Activated CD4-positive, alpha-beta memory T cell treated with anti-CD3 and anti-CD28 coated beads, Interleukin-2, amount 10 ng/mL, durations not matched to agents 7 days and 5 days (primary cell): ENCODE data around the gene FAHD1. TPM values are rescaled to one million over a fixed set of nuclear protein-coding genes. Genes with fewer than 3 reads are reported as not detected.
A peak's percentile ranks its signal among the peaks of the same experiment; 100 is the strongest.

Experiments
- CTCF ChIA-PET: fragments of 350-600 bp; sonication (Branson Sonifier 250); formaldehyde crosslinking; loops from one replicate; lab custom pipeline; 2021; ENCODE audit warnings: antibody characterized with exemption, inconsistent platforms; lab: Charles Lee
- POLR2A ChIA-PET: fragments of 350-600 bp; sonication (Branson Sonifier 250); formaldehyde crosslinking; loops from one replicate; lab custom pipeline; 2021; ENCODE audit warnings: antibody characterized with exemption; lab: Charles Lee
- DNase-seq: peaks from one replicate; pipeline ENCODE4 v3.0.0-alpha.2; 2020
- H3K27ac Mint-ChIP-seq: one replicate; pipeline ENCODE4 v1.8.0; 2021; ENCODE audit warnings: mild to moderate bottlenecking, mixed read lengths
- H3K27me3 Mint-ChIP-seq: one replicate; pipeline ENCODE4 v1.8.0; 2021; ENCODE audit warnings: mixed read lengths
- H3K36me3 Mint-ChIP-seq: one replicate; pipeline ENCODE4 v1.8.0; 2021; ENCODE audit warnings: low read depth, mixed read lengths
- H3K4me1 Mint-ChIP-seq: one replicate; pipeline ENCODE4 v1.8.0; 2021; ENCODE audit warnings: mixed read lengths
- H3K4me3 Mint-ChIP-seq: one replicate; pipeline ENCODE4 v1.8.0; 2021; ENCODE audit warnings: mild to moderate bottlenecking, mixed read lengths
- H3K9me3 Mint-ChIP-seq: one replicate; pipeline ENCODE4 v1.8.0; 2021; ENCODE audit warnings: mixed read lengths
- total RNA-seq, 2 experiments: library from RNA; stranded (reverse); gene quantifications; one replicate each; pipeline ENCODE4 v1.2.3, GENCODE V29; 2021

FAHD1 gene
- 1 to 10 TPM; 7.7 to 7.9 TPM for total RNA-seq

- Mint-ChIP-seq H3K9me3 (no peaks in the 10 kb centered on the region), H3K36me3 (peaks cover 4% of the 10 kb centered on the region), H3K4me1 (peaks cover 42% of the 10 kb centered on the region), H3K27me3 (no peaks in the 10 kb centered on the region), H3K4me3 (peak within 1 kb of the TSS; percentile 96), H3K27ac (peak within 1 kb of the TSS; percentile 81)
- CTCF ChIA-PET, result interaction anchor here (0.7 to 2.2 kb wide), 5 partner anchors 14 to 121 kb away, joined by 3 to 9 read pairs (median 3); partner anchors contain the start of genes EME2, MAPK8IP3, MRPS34 and NUBP2
- POLR2A ChIA-PET, result interaction anchor here (0.7 to 3.0 kb wide), 19 partner anchors 11 to 518 kb away, joined by 3 to 20 read pairs (median 3); partner anchors contain the start of genes EME2, IGFALS, MAPK8IP3 and MRPS34
- peak; percentile 91 for DNase-seq
Observed at GRCh38 chr16:1826691-1827573, at the start of gene FAHD1, which contains the start of gene HAGH. Gene FAHD1, plus strand, starts transcription at chr16:1827206. Its CDS starts 33 bp downstream, at chr16:1827239. Gene HAGH, minus strand, starts transcription at chr16:1826825. Its CDS starts 38 bp downstream, at chr16:1826787.

DNA sequence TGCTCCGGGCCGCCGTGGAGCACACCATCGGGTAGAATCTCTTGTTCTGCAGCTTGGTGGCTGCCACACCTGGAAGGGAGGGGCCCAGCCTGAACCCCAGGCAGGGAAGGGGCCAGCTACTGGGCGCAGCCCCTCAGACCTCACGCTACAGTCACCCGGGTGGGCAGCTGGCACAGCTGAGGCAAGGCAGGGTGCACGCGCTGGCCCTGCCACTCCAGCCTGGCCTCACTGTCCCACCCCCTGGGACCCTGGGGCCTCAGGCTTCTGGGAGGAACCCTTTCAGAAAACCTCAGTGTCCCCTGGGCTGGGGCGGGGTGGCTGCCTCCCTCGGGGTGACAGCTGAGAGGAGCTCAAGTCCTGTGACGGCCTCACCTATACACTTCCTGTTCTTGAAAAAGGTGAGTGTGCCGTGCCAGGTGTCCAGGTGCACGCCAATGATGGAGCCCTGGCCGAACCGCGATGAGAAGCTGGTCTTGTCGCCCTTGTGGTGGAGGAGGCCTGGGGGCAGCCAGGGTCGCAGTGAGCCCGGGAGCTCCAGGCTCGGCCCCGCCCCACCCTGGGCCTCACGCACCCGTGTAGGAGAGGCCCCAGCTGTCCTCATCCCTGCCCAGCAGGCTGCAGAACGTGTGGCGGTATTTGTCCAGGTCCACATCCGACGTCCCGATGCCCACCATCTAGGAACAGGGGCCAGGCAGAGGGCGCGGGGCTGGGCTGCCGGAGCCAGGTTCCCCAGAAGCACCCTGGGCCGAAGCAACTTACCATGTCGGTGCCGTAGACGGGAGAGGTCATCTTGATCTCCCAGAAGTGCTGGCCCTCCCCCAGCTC lies 49.4 kb upstream of the FAHD1 start:
- Mint-ChIP-seq H3K4me1 (peaks cover 16% of the 10 kb centered on the region), H3K27ac (no peak overlapping the region), H3K4me3 (no peak overlapping the region), H3K36me3 (peaks cover 5% of the 10 kb centered on the region), H3K9me3 (no peaks in the 10 kb centered on the region), H3K27me3 (no peaks in the 10 kb centered on the region)
- POLR2A ChIA-PET, result no interaction called here
- no peak for DNase-seq
- CTCF ChIA-PET, result no interaction called here

DNA sequence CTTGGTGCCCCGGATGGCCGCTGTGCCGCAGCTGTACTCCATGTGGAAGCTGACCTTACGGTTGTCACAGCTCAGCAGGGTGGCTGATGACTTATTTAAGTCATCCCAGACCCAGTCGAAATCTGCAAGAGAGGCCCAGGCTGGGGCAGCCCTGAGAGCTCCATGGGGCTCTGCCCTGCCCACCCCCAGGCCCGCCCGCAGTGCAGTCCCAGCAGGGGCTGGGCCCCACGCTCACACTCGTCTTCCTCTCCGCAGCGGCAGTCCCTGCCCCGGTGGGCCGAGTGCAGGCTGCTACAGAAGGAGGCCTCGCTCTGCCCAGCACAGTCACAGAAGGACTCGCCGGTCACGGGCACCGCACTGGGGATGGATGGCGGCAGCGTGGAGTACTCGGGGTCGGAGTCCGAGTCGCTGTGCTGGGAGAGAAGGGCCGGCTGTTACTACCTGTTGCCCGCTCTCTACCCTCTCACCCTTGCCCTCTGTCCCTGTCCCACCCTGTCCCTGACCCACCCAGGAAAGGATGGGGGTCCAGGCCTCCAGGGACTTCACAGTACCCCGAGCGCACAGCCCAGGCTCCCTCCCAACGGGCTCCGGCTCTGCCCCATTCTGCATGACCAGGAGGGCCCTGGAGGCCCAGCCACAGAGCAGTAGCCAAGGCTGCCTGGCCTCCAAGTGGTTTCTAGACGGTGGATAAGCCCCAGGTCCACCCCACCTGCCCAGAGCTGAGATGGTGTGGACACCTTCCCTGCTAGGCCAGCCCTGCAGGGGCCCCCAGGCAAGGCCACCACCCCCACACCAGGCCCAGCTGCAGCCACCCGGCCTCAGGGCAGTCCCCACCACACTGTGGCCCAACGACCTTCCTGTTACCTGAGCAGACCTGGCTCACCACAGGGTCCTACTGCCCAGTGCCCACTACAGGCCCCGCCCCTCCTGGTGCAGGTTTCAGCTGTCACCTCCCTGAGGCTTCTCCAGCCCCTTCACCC lies 48.5 kb upstream of the FAHD1 start:
- Mint-ChIP-seq H3K36me3 (peaks cover 8% of the 10 kb centered on the region), H3K4me1 (peaks cover 20% of the 10 kb centered on the region), H3K9me3 (no peaks in the 10 kb centered on the region), H3K27ac (no peak overlapping the region), H3K4me3 (peak overlapping the region; percentile 27), H3K27me3 (no peaks in the 10 kb centered on the region)
- ChIA-PET CTCF (no interaction called here), POLR2A (no interaction called here)
- no peak for DNase-seq

DNA sequence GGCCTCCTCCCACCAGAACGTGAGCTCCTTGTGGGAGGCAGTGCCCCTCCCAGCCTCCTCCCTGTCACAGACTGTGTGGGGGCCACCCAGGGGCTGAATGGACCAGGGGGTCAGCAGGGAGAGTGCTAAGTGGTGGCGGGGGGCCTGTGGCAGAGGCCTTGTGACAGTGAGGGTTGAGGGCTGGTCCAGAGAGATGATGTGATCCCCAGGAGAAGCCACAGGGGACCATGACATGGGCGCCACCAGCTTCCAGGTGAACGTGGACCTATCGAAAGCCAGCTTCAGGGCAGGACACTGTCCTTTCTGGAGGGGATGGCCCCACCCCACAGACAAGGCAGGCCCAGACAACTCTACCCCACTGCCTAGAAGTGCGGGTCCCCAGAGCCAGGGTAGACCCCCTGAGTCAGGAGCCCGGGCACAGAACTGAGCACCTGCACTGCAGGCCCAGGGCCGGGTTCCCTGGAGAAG lies 47.7 kb upstream of the FAHD1 start:
- no peak overlapping the region for H3K27ac Mint-ChIP-seq
- ChIA-PET CTCF (no interaction called here), POLR2A (no interaction called here)
- peaks cover 8% of the 10 kb centered on the region for H3K36me3 Mint-ChIP-seq
- H3K4me3 Mint-ChIP-seq, result peak overlapping the region; percentile 27
- H3K4me1 Mint-ChIP-seq, result peaks cover 22% of the 10 kb centered on the region
- no peak for DNase-seq
- H3K9me3 Mint-ChIP-seq, result no peaks in the 10 kb centered on the region
- H3K27me3 Mint-ChIP-seq, result no peaks in the 10 kb centered on the region

DNA sequence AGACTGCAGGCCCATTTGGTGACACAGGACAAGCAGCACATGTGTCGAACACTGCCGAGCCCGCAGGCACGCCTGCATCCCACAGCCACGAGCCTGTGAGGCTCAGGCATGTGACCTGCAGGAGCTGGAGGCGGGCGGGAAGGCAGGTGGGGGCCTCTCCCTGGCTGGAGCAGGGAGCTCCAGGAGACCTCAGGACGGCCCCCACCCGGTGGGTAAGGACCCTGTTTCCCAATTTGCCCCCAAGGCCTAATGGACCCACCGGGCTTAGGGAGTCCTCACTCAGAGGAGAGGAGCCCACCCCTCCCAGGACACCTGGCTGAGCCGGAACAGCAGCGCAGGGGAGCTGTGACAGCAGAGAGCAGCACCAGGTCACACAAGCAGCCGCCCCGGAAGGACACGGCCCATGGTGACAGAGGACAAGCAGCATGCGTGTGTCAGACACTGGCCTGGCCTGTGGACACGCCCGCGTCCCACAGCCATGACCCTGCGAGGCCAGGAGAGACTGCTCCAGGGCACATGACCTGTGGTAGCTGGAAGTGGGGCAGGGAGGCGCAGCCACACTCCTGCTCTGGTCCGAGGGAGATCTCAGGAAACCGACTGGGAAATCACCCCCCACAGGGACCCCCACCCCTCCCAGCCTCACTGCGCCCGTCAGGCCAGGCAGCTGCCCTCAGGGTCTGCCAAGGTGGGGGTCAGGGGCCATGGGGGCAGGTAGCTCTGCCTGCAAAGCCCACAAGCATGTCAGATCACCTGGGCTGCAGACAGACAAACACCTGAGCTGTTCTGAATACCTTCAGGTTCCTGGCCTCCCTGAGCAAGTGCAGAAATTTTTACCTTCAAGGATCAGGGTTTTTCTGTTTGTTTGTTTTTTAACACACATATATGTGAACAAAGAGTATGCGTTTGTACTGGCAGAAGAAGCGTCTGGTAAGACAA lies 47.0 kb upstream of the FAHD1 start:
- Mint-ChIP-seq H3K4me3 (peak overlapping the region; percentile 24), H3K9me3 (no peaks in the 10 kb centered on the region), H3K36me3 (peaks cover 9% of the 10 kb centered on the region), H3K27me3 (no peaks in the 10 kb centered on the region), H3K27ac (no peak overlapping the region), H3K4me1 (peaks cover 20% of the 10 kb centered on the region)
- no peak for DNase-seq
- POLR2A ChIA-PET, result interaction anchor here (0.6 to 1.0 kb wide), 2 partner anchors 74 to 185 kb away, joined by 3 read pairs; partner anchors contain the start of genes MAPK8IP3 and RPS2
- CTCF ChIA-PET, result no interaction called here

DNA sequence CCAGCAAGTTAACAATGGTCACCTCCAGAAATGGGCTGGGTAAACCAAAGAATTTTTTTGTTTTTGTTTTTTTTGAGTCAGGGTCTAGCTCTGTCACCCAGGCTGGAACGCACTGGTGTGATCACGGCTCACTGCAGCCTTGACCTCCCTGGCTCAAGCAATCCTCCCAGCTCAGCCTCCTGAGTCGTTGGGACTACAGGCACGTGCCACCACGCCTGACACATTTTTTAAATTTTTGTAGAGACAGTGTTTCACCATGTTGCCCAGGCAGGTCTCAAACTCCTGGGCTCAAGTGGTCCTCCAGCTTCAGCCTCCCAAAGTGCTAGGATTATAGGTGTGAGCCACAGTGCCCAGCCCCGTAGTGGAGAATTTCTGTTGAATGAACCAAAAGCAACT lies 46.3 kb upstream of the FAHD1 start:
- ChIA-PET CTCF (no interaction called here), POLR2A (interaction anchor here (1.0 to 5.1 kb wide), 2 partner anchors 9 to 75 kb away, joined by 3 to 101 read pairs; partner anchors contain the start of genes EME2, MAPK8IP3, MRPS34 and NME3)
- H3K9me3 Mint-ChIP-seq, result no peaks in the 10 kb centered on the region

DNA sequence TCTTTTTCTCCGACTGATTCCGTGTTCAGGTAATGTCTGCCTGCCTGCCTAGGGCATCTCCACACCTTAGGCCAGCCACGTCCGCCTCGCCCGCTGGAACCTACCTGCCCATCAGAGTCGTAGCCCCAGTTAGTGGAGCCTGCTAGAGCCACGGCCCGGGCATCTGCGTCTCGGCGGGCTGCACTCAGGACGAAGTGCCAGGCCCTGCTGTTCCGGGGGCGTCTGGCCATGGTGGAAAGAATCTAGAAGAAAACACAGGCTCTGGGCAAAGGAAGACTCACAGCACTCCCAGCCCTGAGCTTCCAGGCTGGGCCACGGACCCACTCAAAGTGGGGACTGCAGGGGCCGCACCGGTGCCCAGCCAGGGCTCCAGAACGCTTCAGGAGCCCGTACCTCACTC lies 45.8 kb upstream of the FAHD1 start:
- Mint-ChIP-seq H3K4me1 (peaks cover 22% of the 10 kb centered on the region), H3K27ac (peak overlapping the region; percentile 76), H3K9me3 (no peaks in the 10 kb centered on the region), H3K36me3 (peaks cover 10% of the 10 kb centered on the region), H3K27me3 (no peaks in the 10 kb centered on the region), H3K4me3 (peak overlapping the region; percentile 84)
- CTCF ChIA-PET, result interaction anchor here (2.7 kb wide), 1 partner anchor 7 kb away, joined by 16 read pairs; no protein-coding TSS in a partner anchor
- no peak for DNase-seq
- POLR2A ChIA-PET, result interaction anchor here (0.7 to 5.1 kb wide), 4 partner anchors 9 to 374 kb away, joined by 4 to 101 read pairs (median 8); partner anchors contain the start of genes EME2, MRPS34, NME3 and RPS2

More for the DNA sequence above, 46.3 kb upstream of the FAHD1 start:
- no peak for DNase-seq
- no peak overlapping the region for H3K27ac Mint-ChIP-seq
- no peaks in the 10 kb centered on the region for H3K27me3 Mint-ChIP-seq
- no peak overlapping the region for H3K4me3 Mint-ChIP-seq
- H3K36me3 Mint-ChIP-seq, result peaks cover 10% of the 10 kb centered on the region
- peaks cover 22% of the 10 kb centered on the region for H3K4me1 Mint-ChIP-seq

- ChIA-PET POLR2A (interaction anchor here (0.7 to 5.1 kb wide), 20 partner anchors 9 to 678 kb away, joined by 3 to 101 read pairs (median 5); partner anchors contain the start of genes EME2, FAHD1, HAGH and IGFALS), CTCF (interaction anchor here (0.8 to 2.7 kb wide), 7 partner anchors 8 to 361 kb away, joined by 3 to 32 read pairs (median 4); partner anchors contain the start of genes EME2, FAHD1, MAPK8IP3 and MRPS34)
- H3K9me3 Mint-ChIP-seq, result no peaks in the 10 kb centered on the region
- peak overlapping the region; percentile 76 for H3K27ac Mint-ChIP-seq
- peaks cover 6% of the 10 kb centered on the region for H3K36me3 Mint-ChIP-seq
- no peaks in the 10 kb centered on the region for H3K27me3 Mint-ChIP-seq
- peak; percentile 38 for DNase-seq
- H3K4me1 Mint-ChIP-seq, result peaks cover 22% of the 10 kb centered on the region
- H3K4me3 Mint-ChIP-seq, result peak overlapping the region; percentile 91
Observed at GRCh38 chr16:1781758-1782407, 45.1 kb upstream of the FAHD1 start.

DNA sequence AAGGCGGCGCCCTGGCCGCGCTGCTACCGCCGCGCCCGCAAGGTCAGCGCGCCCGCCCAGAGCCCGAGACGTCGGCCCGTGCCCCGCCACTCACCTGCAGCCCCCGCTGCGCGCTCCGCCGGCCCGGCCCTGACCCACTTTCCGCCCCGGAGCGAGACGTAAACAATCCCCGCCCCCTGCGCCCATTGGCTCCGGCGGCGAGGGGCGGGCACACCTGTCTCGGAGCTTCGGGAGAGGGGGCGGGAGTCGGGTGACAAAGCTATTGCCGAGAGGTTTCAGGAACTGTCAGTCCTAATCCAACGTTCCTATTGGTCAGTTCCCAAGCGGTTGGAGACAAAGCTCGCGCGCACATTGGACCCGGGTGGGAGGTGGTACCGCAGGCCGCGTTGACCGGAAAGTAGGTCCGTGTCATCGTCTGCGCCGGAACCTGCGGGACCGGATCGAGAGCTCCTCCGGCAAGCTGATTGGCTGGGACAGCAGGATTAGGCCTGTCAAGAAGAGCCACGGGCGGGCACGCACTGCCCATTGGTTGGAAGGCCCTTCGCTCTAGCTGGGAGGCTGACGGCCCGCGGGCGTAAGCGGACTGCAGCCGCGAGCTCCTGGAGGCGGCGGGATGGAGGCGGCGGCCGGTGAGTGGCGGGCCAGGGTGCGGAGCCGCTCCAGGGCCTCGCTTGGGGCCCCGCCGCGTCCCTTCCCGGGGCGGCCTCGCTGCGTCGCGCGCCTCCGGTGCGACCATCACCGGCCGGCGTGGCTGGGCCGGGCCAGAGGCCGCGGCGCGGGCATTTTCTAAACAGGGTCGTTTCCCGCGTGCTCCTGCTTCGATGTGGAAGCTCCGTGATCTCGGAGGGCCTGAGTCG lies 44.4 kb upstream of the FAHD1 start, which contains the start of the genes NUBP2 and SPSB3:
Gene NUBP2 (plus strand): TSS at position 553 of the 857 bp plus-strand sequence. CDS start 61 bp downstream, at position 614.
Gene SPSB3 (minus strand): TSS at position 164 of the 857 bp plus-strand sequence. CDS start 1,088 bp downstream, outside the sequence.
- Mint-ChIP-seq H3K4me3 (peak within 1 kb of the TSS; percentile 91), H3K27ac (peak within 1 kb of the TSS; percentile 77), H3K4me1 (peaks cover 22% of the 10 kb centered on the region), H3K9me3 (no peaks in the 10 kb centered on the region), H3K27me3 (no peaks in the 10 kb centered on the region), H3K36me3 (peaks cover 6% of the 10 kb centered on the region)
- ChIA-PET POLR2A (interaction anchor here (0.5 to 5.1 kb wide), 28 partner anchors 9 to 755 kb away, joined by 3 to 101 read pairs (median 4); partner anchors contain the start of genes ECI1, EME2, FAHD1 and HAGH), CTCF (interaction anchor here (0.7 to 2.7 kb wide), 10 partner anchors 9 to 362 kb away, joined by 3 to 32 read pairs (median 4); partner anchors contain the start of genes EME2, FAHD1, MAPK8IP3 and MRPS34)
- peak; percentile 99 for DNase-seq
